UCSD-AML1 (cell line): Measurements from ENCODE around the gene TEX264.

ENCODE experiments used
- DNase-seq: peaks from one replicate; lab custom pipeline; 2025; ENCODE audit not compliant: unreplicated experiment; lab: John Stamatoyannopoulos, UW

TEX264 gene

GRCh38 chr3:51747840-51748239 lies 76.8 kb downstream of the TEX264 start:
- DNase-seq = no peak

- DNase-seq = no peak
Observed at GRCh38 chr3:51748327-51748726, 77.3 kb downstream of the TEX264 start.

- DNase-seq = no peak
Observed at GRCh38 chr3:51750878-51751277, 79.8 kb downstream of the TEX264 start.

- DNase-seq = no peak
Observed at GRCh38 chr3:51751287-51751686, 80.2 kb downstream of the TEX264 start.
